ENCODE measurements around the gene HIPK4.
A peak's percentile ranks its signal among the peaks of the same experiment; 100 is the strongest.

Gene HIPK4

GRCh38 chr19:40362160-40362559, 27.8 kb downstream of the HIPK4 start:
- H3K9me3 ChIP-seq: no peaks in the 10 kb centered on the region
- H3K4me3 ChIP-seq (ENCODE audit: low read depth in 1 of 2, low read length in 1 of 2): no peak overlapping the region
- TF ChIP-seq, protein P1, sequence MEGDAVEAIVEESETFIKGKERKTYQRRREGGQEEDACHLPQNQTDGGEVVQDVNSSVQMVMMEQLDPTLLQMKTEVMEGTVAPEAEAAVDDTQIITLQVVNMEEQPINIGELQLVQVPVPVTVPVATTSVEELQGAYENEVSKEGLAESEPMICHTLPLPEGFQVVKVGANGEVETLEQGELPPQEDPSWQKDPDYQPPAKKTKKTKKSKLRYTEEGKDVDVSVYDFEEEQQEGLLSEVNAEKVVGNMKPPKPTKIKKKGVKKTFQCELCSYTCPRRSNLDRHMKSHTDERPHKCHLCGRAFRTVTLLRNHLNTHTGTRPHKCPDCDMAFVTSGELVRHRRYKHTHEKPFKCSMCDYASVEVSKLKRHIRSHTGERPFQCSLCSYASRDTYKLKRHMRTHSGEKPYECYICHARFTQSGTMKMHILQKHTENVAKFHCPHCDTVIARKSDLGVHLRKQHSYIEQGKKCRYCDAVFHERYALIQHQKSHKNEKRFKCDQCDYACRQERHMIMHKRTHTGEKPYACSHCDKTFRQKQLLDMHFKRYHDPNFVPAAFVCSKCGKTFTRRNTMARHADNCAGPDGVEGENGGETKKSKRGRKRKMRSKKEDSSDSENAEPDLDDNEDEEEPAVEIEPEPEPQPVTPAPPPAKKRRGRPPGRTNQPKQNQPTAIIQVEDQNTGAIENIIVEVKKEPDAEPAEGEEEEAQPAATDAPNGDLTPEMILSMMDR (IDR thresholded peaks at IDR 0.05): no peak
- H3K27me3 ChIP-seq: no peaks in the 10 kb centered on the region
- H3K36me3 ChIP-seq: peaks cover 5% of the 10 kb centered on the region
- H3K4me1 ChIP-seq (ENCODE audit: control insufficient read depth in 1 of 2, insufficient read depth in 1 of 2, low read depth in 1 of 2, low read length in 1 of 2): peaks cover 27 to 38% of the 10 kb centered on the region in 2 experiments
- no peak overlapping the region for H3K27ac ChIP-seq

DNA sequence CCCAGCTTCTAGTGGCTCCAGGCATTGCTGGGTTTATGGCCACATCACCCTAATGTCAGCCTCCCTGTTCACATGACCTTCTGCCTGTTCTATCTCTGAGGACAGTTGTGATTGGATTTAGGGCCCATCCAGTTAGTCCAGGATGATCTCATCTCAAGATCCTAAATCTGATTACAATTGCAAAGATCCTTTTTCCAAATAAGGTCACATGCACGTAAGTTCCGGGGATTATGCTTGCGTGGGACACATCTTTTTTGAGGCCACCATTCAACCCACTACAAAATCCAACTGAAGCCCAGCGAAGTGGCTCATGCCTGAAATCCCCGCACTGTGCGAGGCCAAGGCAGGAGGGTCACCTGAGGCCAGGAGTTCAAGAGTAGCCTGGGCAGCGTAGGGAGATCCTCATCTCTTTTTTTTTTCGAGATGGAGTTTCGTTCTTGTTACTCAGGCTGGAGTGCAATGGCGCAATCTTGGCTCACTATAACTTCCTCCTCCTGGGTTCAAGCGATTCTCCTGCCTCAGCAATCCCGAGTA, 29.2 kb downstream of the HIPK4 start:
- Histone ChIP-seq H3K27ac (peak overlapping the region; percentile 68), H3K27me3 (no peaks in the 10 kb centered on the region), H3K4me3 (ENCODE audit: low read depth in 1 of 2, low read length in 1 of 2) (no peak overlapping the region), H3K4me1 (ENCODE audit: control insufficient read depth in 1 of 2, insufficient read depth in 1 of 2, low read depth in 1 of 2, low read length in 1 of 2) (peaks cover 24 to 33% of the 10 kb centered on the region in 2 experiments), H3K36me3 (no peaks in the 10 kb centered on the region), H3K9me3 (no peaks in the 10 kb centered on the region)
- TF ChIP-seq, protein P1 (IDR thresholded peaks at IDR 0.05): no peak

DNA sequence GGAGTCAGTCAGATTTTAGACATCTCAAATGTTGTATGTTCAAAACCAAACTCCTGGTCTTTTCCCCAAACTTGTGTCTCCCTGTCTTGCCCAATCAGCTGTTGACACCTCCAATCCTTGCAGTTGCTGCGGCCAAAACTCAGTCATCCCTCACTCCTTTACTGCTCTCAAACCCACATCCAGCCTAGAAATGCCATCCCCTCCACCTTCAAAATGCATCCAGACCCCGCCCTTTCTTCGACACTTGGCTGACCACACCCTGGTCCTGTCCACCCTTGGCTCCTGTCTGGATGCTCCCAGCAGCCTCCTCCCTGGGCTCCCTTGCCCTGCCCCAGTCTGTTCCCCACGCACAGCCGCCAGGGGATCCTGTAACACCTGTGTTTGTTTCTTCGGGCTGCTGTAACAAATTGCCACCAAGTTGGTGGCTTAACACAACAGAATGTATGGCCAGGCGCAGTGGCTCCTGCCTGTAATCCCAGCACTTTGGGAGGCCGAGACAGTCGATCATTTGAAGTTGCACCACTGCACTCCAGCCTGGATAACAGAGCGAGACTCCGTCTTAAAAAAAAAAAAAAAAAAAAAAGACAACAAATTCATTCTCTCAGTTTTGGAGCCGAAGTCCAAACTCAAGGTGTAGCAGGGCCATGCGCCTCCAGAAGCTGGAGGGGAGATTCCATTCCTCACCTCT, 29.8 kb downstream of the HIPK4 start:
- H3K9me3 ChIP-seq: no peaks in the 10 kb centered on the region
- TF ChIP-seq, protein P1 (IDR thresholded peaks at IDR 0.05): no peak
- H3K4me1 ChIP-seq (ENCODE audit: control insufficient read depth in 1 of 2, insufficient read depth in 1 of 2, low read depth in 1 of 2, low read length in 1 of 2): peaks cover 20 to 27% of the 10 kb centered on the region in 2 experiments
- no peaks in the 10 kb centered on the region for H3K27me3 ChIP-seq
- H3K27ac ChIP-seq: no peak overlapping the region
- no peak overlapping the region for H3K4me3 ChIP-seq (ENCODE audit: low read depth in 1 of 2, low read length in 1 of 2)
- no peaks in the 10 kb centered on the region for H3K36me3 ChIP-seq

DNA sequence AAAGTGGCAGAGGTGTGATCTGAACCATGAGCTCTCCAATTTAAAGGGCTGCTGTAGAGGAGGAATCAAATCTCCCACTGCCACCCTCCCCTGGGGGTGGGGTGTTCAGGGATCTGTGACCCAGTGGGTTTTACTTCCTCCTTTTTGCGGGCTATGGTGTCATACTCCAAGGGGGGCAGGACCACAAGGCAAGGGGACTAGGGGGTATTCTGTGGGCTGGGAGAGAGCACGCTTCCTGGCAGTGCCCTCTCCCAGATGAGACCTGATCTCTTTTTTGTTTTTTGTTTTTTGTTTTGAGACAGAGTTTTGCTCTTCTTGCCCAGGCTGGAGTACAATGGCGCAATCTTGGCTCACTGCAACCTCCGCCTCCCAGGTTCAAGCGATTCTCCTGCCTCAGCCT, 31.2 kb downstream of the HIPK4 start:
- Histone ChIP-seq H3K9me3 (no peaks in the 10 kb centered on the region), H3K27me3 (no peaks in the 10 kb centered on the region), H3K36me3 (no peaks in the 10 kb centered on the region), H3K4me1 (ENCODE audit: control insufficient read depth in 1 of 2, insufficient read depth in 1 of 2, low read depth in 1 of 2, low read length in 1 of 2) (peaks cover 17 to 24% of the 10 kb centered on the region in 2 experiments), H3K27ac (no peak overlapping the region), H3K4me3 (ENCODE audit: low read depth in 1 of 2, low read length in 1 of 2) (no peak overlapping the region)
- TF ChIP-seq, protein P1 (IDR thresholded peaks at IDR 0.05): no peak

- Histone ChIP-seq H3K9me3 (no peaks in the 10 kb centered on the region), H3K27ac (no peak overlapping the region), H3K36me3 (no peaks in the 10 kb centered on the region), H3K27me3 (no peaks in the 10 kb centered on the region), H3K4me3 (ENCODE audit: low read depth in 1 of 2, low read length in 1 of 2) (no peak overlapping the region), H3K4me1 (ENCODE audit: control insufficient read depth in 1 of 2, insufficient read depth in 1 of 2, low read depth in 1 of 2, low read length in 1 of 2) (peaks cover 17 to 24% of the 10 kb centered on the region in 2 experiments)
- TF ChIP-seq, protein P1 (IDR thresholded peaks at IDR 0.05): no peak
Measured at GRCh38 chr19:40357640-40358039, 32.3 kb downstream of the HIPK4 start.

All from neutrophil (primary cell).